HEK293 (cell line): ENCODE measurements around the gene CHMP1B.

Experiments used
- CTCF ChIA-PET: fragments of 350-600 bp; formaldehyde crosslinking; extraction: SDS; loops from one replicate; lab custom pipeline; 2021; ENCODE audit warnings: antibody characterized with exemption; lab: Yijun Ruan, JAX
- POLR2A ChIA-PET: fragments of 300-600 bp; formaldehyde crosslinking; extraction: SDS; loops from one replicate; lab custom pipeline; 2020; ENCODE audit warnings: antibody characterized with exemption, inconsistent platforms; lab: Yijun Ruan, JAX
- H3K27ac ChIP-seq: fragments of 200-500 bp; sonication (Bioruptor generic); 2 replicates; pipeline ENCODE4 v1.5.1; 2014; ENCODE audit warnings: low read depth, low read length, control low read depth, inconsistent platforms; ENCODE audit errors: extremely low read depth
- H3K36me3 ChIP-seq, 2 experiments: fragments of 200-500 bp in 1 of 2; sonication (Bioruptor generic) in 1 of 2; 1 replicate in 1 of 2; 2 replicates in 1 of 2; pipeline ENCODE4 v1.5.1; 2014 to 2017; ENCODE audit warnings: inconsistent platforms in 2 of 2, low read length in 2 of 2; ENCODE audit not compliant: control insufficient read depth in 2 of 2, insufficient read depth in 1 of 2
- H3K4me1 ChIP-seq: fragments of 200-500 bp; sonication (Bioruptor generic); 2 replicates; pipeline ENCODE4 v1.5.1; 2014; ENCODE audit warnings: mild to moderate bottlenecking, low read length, inconsistent platforms; ENCODE audit not compliant: control insufficient read depth, insufficient read depth
- H3K4me3 ChIP-seq: 2 replicates; pipeline ENCODE4 v1.5.1; 2011; ENCODE audit warnings: low read depth, mild to moderate bottlenecking, control low read depth, low read length, moderate library complexity
- H3K9me3 ChIP-seq: fragments of 200-500 bp; sonication (Bioruptor generic); 2 replicates; pipeline ENCODE4 v1.5.1; 2014; ENCODE audit warnings: low read depth, low read length, inconsistent platforms; ENCODE audit not compliant: control insufficient read depth, insufficient read depth
- GLIS1 ChIP-seq: fragments of 450-650 bp; formaldehyde crosslinking; IDR thresholded peaks from 2 replicates; pipeline ENCODE4 v1.5.1; 2016; ENCODE audit warnings: missing biosample characterization, missing genetic modification characterization
- ZFHX2 ChIP-seq: fragments of 450-650 bp; formaldehyde crosslinking; conservative IDR thresholded peaks from 2 replicates; pipeline ENCODE4 v1.5.1; 2016; ENCODE audit warnings: missing biosample characterization, missing genetic modification characterization
- ZNF121 ChIP-seq: fragments of 450-650 bp; formaldehyde crosslinking; IDR thresholded peaks from 2 replicates; pipeline ENCODE4 v1.5.1; 2016; ENCODE audit warnings: missing biosample characterization, missing genetic modification characterization
- ZNF132 ChIP-seq: fragments of 450-650 bp; formaldehyde crosslinking; IDR thresholded peaks from 2 replicates; pipeline ENCODE4 v1.5.1; 2017; ENCODE audit warnings: missing biosample characterization, missing genetic modification characterization, borderline replicate concordance
- ZNF174 ChIP-seq: fragments of 450-650 bp; formaldehyde crosslinking; IDR thresholded peaks from 2 replicates; pipeline ENCODE4 v1.5.0; 2017; ENCODE audit warnings: missing biosample characterization, mild to moderate bottlenecking, missing genetic modification characterization
- ZNF248 ChIP-seq: fragments of 450-650 bp; formaldehyde crosslinking; IDR thresholded peaks from 2 replicates; pipeline ENCODE4 v1.5.1; 2017; ENCODE audit warnings: missing biosample characterization, missing genetic modification characterization
- ZNF391 ChIP-seq: fragments of 450-650 bp; formaldehyde crosslinking; IDR thresholded peaks from 2 replicates; pipeline ENCODE4 v1.5.1; 2016; ENCODE audit warnings: low read depth, missing biosample characterization, missing genetic modification characterization, borderline replicate concordance
- ZNF394 ChIP-seq: fragments of 450-650 bp; formaldehyde crosslinking; IDR thresholded peaks from 2 replicates; pipeline ENCODE4 v1.5.1; 2016; ENCODE audit warnings: missing biosample characterization, missing genetic modification characterization, mild to moderate bottlenecking, moderate library complexity, borderline replicate concordance
- ZNF701 ChIP-seq: fragments of 450-650 bp; formaldehyde crosslinking; IDR thresholded peaks from 2 replicates; pipeline ENCODE4 v1.5.1; 2016; ENCODE audit warnings: missing biosample characterization, missing genetic modification characterization
- ZNF843 ChIP-seq: fragments of 450-650 bp; formaldehyde crosslinking; IDR thresholded peaks from 2 replicates; pipeline ENCODE4 v1.5.1; 2016; ENCODE audit warnings: missing biosample characterization, missing genetic modification characterization
- TF ChIP-seq, protein P1 (sequence below): fragments of 450-650 bp; formaldehyde crosslinking; IDR thresholded peaks from 2 replicates; pipeline ENCODE4 v1.5.1; 2016; ENCODE audit warnings: missing biosample characterization, missing genetic modification characterization
- TF ChIP-seq, protein P2 (sequence below): fragments of 450-650 bp; formaldehyde crosslinking; IDR thresholded peaks from 2 replicates; pipeline ENCODE4 v1.5.1; 2016; ENCODE audit warnings: missing biosample characterization, missing genetic modification characterization, low read depth
- TF ChIP-seq, protein P3 (sequence below): fragments of 450-650 bp; formaldehyde crosslinking; IDR thresholded peaks from 2 replicates; pipeline ENCODE4 v1.5.1; 2016; ENCODE audit warnings: missing biosample characterization, missing genetic modification characterization
- TF ChIP-seq, protein P4 (sequence below): fragments of 450-650 bp; formaldehyde crosslinking; IDR thresholded peaks from 2 replicates; pipeline ENCODE4 v1.5.1; 2016; ENCODE audit warnings: missing biosample characterization, missing genetic modification characterization, borderline replicate concordance

Gene CHMP1B

DNA sequence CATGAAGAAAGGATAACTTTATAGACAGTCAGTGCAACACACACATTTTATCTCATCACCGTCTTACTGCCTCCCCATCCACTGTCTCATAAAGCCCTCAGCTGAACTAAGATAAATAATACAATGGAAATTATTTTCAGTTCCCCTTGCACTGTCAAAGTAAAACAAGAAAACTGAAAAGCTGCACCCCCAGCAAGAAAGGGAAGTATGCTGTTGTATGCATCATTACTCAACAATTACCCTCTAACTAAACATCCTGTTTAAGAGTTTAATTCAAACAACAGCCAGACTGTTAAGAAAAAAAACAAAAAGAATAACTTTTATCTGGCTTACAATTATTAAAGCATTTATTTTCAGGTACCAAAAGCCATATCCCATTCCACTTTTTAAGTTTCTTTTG lies 31.9 kb downstream of the CHMP1B start:
- 0 out of 2 replicates have a peak, but pooled peaks cover 3% of the 10 kb centered on the region for H3K4me1 ChIP-seq
- POLR2A ChIA-PET, result no interaction called here
- H3K27ac ChIP-seq, result no peak overlapping the region
- no peaks in the 10 kb centered on the region for H3K9me3 ChIP-seq
- CTCF ChIA-PET, result interaction anchor here (0.5 to 0.9 kb wide), 4 partner anchors 25 to 206 kb away, joined by 3 to 4 read pairs (median 4); partner anchors contain the start of gene MPPE1
- TF ChIP-seq ZNF391 (tag by site-specific recombination), result no peak
- TF ChIP-seq, protein P1, sequence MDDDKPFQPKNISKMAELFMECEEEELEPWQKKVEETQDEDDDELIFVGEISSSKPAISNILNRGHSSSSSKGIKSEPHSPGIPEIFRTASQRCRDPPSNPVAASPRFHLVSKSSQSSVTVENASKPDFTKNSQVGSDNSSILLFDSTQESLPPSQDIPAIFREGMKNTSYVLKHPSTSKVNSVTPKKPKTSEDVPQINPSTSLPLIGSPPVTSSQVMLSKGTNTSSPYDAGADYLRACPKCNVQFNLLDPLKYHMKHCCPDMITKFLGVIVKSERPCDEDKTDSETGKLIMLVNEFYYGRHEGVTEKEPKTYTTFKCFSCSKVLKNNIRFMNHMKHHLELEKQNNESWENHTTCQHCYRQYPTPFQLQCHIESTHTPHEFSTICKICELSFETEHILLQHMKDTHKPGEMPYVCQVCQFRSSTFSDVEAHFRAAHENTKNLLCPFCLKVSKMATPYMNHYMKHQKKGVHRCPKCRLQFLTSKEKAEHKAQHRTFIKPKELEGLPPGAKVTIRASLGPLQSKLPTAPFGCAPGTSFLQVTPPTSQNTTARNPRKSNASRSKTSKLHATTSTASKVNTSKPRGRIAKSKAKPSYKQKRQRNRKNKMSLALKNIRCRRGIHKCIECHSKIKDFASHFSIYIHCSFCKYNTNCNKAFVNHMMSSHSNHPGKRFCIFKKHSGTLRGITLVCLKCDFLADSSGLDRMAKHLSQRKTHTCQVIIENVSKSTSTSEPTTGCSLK (tag by site-specific recombination), result no peak
- TF ChIP-seq, protein P2, sequence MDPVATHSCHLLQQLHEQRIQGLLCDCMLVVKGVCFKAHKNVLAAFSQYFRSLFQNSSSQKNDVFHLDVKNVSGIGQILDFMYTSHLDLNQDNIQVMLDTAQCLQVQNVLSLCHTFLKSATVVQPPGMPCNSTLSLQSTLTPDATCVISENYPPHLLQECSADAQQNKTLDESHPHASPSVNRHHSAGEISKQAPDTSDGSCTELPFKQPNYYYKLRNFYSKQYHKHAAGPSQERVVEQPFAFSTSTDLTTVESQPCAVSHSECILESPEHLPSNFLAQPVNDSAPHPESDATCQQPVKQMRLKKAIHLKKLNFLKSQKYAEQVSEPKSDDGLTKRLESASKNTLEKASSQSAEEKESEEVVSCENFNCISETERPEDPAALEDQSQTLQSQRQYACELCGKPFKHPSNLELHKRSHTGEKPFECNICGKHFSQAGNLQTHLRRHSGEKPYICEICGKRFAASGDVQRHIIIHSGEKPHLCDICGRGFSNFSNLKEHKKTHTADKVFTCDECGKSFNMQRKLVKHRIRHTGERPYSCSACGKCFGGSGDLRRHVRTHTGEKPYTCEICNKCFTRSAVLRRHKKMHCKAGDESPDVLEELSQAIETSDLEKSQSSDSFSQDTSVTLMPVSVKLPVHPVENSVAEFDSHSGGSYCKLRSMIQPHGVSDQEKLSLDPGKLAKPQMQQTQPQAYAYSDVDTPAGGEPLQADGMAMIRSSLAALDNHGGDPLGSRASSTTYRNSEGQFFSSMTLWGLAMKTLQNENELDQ (tag by site-specific recombination), result no peak
- no peak for TF ChIP-seq ZNF701 (tag by site-specific recombination)
- no peak for TF ChIP-seq ZNF394 (tag by site-specific recombination)
- no peak for TF ChIP-seq ZNF174 (tag by site-specific recombination)
- no peak for TF ChIP-seq ZNF132 (tag by site-specific recombination)
- TF ChIP-seq, protein P3, sequence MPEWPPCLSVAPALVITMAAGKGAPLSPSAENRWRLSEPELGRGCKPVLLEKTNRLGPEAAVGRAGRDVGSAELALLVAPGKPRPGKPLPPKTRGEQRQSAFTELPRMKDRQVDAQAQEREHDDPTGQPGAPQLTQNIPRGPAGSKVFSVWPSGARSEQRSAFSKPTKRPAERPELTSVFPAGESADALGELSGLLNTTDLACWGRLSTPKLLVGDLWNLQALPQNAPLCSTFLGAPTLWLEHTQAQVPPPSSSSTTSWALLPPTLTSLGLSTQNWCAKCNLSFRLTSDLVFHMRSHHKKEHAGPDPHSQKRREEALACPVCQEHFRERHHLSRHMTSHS (tag by site-specific recombination), result no peak
- TF ChIP-seq ZNF843 (tag by site-specific recombination), result no peak
- TF ChIP-seq ZNF121 (tag by site-specific recombination), result no peak
- TF ChIP-seq, protein P4, sequence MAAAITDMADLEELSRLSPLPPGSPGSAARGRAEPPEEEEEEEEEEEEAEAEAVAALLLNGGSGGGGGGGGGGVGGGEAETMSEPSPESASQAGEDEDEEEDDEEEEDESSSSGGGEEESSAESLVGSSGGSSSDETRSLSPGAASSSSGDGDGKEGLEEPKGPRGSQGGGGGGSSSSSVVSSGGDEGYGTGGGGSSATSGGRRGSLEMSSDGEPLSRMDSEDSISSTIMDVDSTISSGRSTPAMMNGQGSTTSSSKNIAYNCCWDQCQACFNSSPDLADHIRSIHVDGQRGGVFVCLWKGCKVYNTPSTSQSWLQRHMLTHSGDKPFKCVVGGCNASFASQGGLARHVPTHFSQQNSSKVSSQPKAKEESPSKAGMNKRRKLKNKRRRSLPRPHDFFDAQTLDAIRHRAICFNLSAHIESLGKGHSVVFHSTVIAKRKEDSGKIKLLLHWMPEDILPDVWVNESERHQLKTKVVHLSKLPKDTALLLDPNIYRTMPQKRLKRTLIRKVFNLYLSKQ (tag by site-specific recombination), result no peak
- TF ChIP-seq ZNF248 (tag by site-specific recombination), result no peak
- H3K36me3 ChIP-seq, result peaks cover 0 to 29% of the 10 kb centered on the region in 2 experiments; a peak in 1 of 3 replicates
- no peak overlapping the region for H3K4me3 ChIP-seq

DNA sequence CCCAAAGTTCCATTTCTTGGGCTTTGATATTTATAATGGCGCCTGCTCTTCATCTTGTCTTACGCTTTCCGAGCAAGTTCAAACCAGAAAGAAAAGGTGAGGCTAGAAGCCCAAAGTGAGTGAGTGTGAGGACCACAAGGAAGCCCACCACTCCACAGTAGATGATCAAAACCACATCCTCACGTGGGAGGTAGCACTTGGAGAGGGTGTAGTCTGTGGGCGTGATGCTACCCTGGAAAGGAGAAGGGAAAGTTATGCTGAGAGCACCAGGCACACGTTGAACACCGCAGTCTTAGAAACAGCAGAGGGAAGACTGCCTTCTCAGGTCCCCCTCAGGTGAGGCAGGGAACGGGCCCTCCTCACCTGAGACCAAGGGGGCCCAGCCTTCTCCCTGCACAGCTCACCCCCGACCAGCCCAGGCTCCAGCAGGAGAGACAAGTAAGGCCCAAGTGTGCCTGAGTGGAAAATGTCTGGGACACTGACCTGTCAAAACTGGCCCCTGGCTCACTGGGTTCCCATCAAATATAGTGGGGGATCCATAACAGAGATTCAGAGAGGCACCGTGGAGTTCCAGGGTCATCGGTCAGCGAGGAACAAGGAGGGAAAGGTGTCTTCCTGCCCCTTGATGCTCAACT lies 33.3 kb downstream of the CHMP1B start:
- H3K4me1 ChIP-seq, result 0 out of 2 replicates have a peak, but pooled peaks cover 3% of the 10 kb centered on the region
- no peak overlapping the region for H3K27ac ChIP-seq
- H3K4me3 ChIP-seq, result no peak overlapping the region
- ChIA-PET CTCF (interaction anchor here (1.5 kb wide), 1 partner anchor 53 kb away, joined by 4 read pairs; no protein-coding TSS in a partner anchor), POLR2A (no interaction called here)
- peaks cover 0 to 43% of the 10 kb centered on the region in 2 experiments; a peak in 2 of 3 replicates for H3K36me3 ChIP-seq
- H3K9me3 ChIP-seq, result no peaks in the 10 kb centered on the region
- TF ChIP-seq ZFHX2 (tag by site-specific recombination) (peak; percentile 60), GLIS1 (tag by site-specific recombination) (no peak)
